Testis (tissue), 2 donors: ENCODE results near the gene OPRL1.

Experiments used
- CTCF ChIP-seq, 3 experiments: fragments of 450-650 bp in 2 of 3; fragments of 200-600 bp in 1 of 3; sonication (generic) in 1 of 3; IDR thresholded peaks; one replicate each; pipeline ENCODE4 v1.5.1; 2016 to 2019; ENCODE audit warnings: antibody characterized with exemption in 3 of 3, mild to moderate bottlenecking in 2 of 3, moderate library complexity in 1 of 3
- POLR2A ChIP-seq: fragments of 450-650 bp; IDR thresholded peaks from one replicate; pipeline ENCODE4 v1.6.1; 2017; ENCODE audit warnings: antibody characterized with exemption, mild to moderate bottlenecking, moderate library complexity

GRCh38 chr20:64040231-64041039 lies 39.4 kb upstream of the OPRL1 start:
- TF ChIP-seq CTCF (IDR thresholded peaks at IDR 0.05) (no peak), POLR2A (no peak)
